ENCODE results near the gene NACA2.
"Not testable (repeated sequence)": the region's sequence is repeated elsewhere in the genome, so short reads cannot be mapped to it uniquely, and the experiment has no call there.

NACA2 gene

DNA sequence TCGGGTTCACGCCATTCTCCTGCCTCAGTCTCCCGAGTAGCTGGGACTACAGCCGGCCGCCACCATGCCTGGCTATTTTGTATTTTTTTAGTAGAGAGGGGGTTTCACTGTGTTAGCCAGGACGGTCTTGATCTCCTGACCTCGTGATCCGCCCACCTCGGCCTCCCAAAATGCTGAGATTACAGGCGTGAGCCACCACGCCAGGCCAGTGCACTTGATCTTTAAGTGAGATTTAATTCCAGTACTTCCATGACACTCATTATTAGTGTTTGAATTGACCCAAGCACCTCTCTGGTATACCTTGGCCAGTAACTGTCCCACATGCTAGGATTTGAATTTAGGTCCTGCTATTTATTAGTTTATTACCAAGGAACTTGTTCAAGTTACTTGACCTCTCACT, 38.5 kb downstream of the NACA2 start:
- not testable (repeated sequence) for H2BK120ac ChIP-seq (ENCODE audit: low read depth, low read length); DNase-seq; H3K79me1 ChIP-seq (replicated peaks; ENCODE audit: low read length, poor library complexity, severe bottlenecking); H3K4me2 ChIP-seq (ENCODE audit: low read length, poor library complexity, severe bottlenecking); H2BK12ac ChIP-seq (ENCODE audit: low read length in 2 of 2); H2BK15ac ChIP-seq (ENCODE audit: low read depth, poor library complexity, severe bottlenecking); H3K4ac ChIP-seq (ENCODE audit: low read depth in 1 of 2, low read length in 2 of 2); H3K9ac ChIP-seq (ENCODE audit: low read length); H3K14ac ChIP-seq (ENCODE audit: low read length in 2 of 2); H3K9me3 ChIP-seq (ENCODE audit: control insufficient read depth, low read length); H3K18ac ChIP-seq (ENCODE audit: low read depth in 1 of 2, low read length in 2 of 2); H4K8ac ChIP-seq (ENCODE audit: low read length); H2BK5ac ChIP-seq (ENCODE audit: low read depth, low read length, poor library complexity, severe bottlenecking); H4K91ac ChIP-seq (ENCODE audit: low read length); H3K27ac ChIP-seq (ENCODE audit: low read length, poor library complexity, severe bottlenecking); H3K4me1 ChIP-seq (ENCODE audit: control insufficient read depth, insufficient read depth, low read depth, low read length); H3K4me3 ChIP-seq (ENCODE audit: insufficient read depth in 1 of 2, low read depth in 1 of 2, low read length in 2 of 2); H3K23ac ChIP-seq (ENCODE audit: low read length in 2 of 2); H2AK5ac ChIP-seq (ENCODE audit: low read length, severe bottlenecking); H3K36me3 ChIP-seq (ENCODE audit: control insufficient read depth in 1 of 2, insufficient read depth in 2 of 2, low read depth in 1 of 2, low read length in 2 of 2); H3K27me3 ChIP-seq (ENCODE audit: control insufficient read depth in 1 of 2, insufficient read depth in 1 of 2, low read length in 2 of 2); H2AFZ ChIP-seq (ENCODE audit: low read depth, low read length)
- WGBS, result 96% methylated on average over 10 of the region's 11 CpGs

DNA sequence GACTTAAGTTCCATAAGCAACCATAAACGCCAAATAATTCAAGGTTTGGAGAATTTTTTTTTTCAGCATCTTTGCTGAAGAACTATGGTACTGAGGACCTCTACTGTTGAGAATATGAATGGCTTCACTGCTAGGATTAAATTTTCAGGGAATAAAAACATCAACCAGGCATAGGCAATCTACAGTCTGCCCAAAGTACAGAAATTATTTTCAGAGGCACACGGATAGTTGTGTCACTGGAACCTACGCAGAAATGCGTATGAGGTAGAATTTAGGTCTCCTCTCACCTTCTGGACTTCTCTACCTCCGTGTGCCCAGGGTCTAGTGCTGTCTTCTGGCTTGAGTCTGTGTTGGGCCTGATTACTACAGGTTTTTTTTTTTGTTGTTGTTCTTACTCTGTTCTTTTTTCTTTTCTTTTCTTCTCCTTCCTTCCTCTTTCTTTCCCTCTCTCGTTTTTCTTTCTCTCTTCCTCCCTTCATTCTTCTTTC, 39.7 kb downstream of the NACA2 start:
- WGBS, result 23% methylated on average over 4 of the region's 6 CpGs
- H2BK120ac ChIP-seq (ENCODE audit: low read depth, low read length), result no peak overlapping the region
- peak; percentile 57 for DNase-seq

DNA sequence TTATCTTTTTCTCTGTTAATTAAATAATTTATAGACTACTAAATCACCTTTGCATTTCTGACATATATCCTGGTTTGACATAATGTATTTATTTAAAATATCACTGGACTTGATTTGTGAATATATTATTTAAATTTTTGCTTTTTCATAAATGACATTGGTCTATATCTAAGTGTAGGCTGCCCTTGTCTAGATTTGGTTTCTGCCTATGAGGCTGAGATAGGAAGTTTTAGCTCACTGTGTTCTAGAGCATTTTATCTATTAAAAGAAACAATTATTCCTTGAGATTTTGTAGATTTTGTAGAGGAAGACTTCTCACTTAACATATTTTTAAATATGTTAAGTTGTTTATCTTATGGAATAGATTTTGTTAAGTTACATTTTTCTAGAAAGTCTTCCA, 43.9 kb downstream of the NACA2 start:
- Histone ChIP-seq H2BK5ac (ENCODE audit: low read depth, low read length, poor library complexity, severe bottlenecking) (no peak overlapping the region), H3K4me1 (ENCODE audit: control insufficient read depth, insufficient read depth, low read depth, low read length) (no peaks in the 10 kb centered on the region), H2AFZ (ENCODE audit: low read depth, low read length) (no peak overlapping the region), H2BK120ac (ENCODE audit: low read depth, low read length) (no peak overlapping the region), H4K8ac (ENCODE audit: low read length) (no peak overlapping the region), H3K23ac (ENCODE audit: low read length in 2 of 2) (no peak overlapping the region), H3K27ac (ENCODE audit: low read length, poor library complexity, severe bottlenecking) (no peak overlapping the region), H3K27me3 (ENCODE audit: control insufficient read depth in 1 of 2, insufficient read depth in 1 of 2, low read length in 2 of 2) (peaks cover 0 to 5% of the 10 kb centered on the region in 2 experiments), H3K9me3 (ENCODE audit: control insufficient read depth, low read length) (peaks cover 10% of the 10 kb centered on the region), H3K18ac (ENCODE audit: low read depth in 1 of 2, low read length in 2 of 2) (no peak overlapping the region), H2BK12ac (ENCODE audit: low read length in 2 of 2) (no peak overlapping the region), H3K14ac (ENCODE audit: low read length in 2 of 2) (no peak overlapping the region), H3K4me2 (ENCODE audit: low read length, poor library complexity, severe bottlenecking) (no peak overlapping the region), H4K91ac (ENCODE audit: low read length) (no peak overlapping the region), H3K4me3 (ENCODE audit: insufficient read depth in 1 of 2, low read depth in 1 of 2, low read length in 2 of 2) (no peak overlapping the region), H3K36me3 (ENCODE audit: control insufficient read depth in 1 of 2, insufficient read depth in 2 of 2, low read depth in 1 of 2, low read length in 2 of 2) (no peaks in the 10 kb centered on the region), H2AK5ac (ENCODE audit: low read length, severe bottlenecking) (no peak overlapping the region), H3K4ac (ENCODE audit: low read depth in 1 of 2, low read length in 2 of 2) (no peak overlapping the region), H3K79me1 (replicated peaks; ENCODE audit: low read length, poor library complexity, severe bottlenecking) (no peaks in the 10 kb centered on the region), H3K9ac (ENCODE audit: low read length) (no peak overlapping the region), H2BK15ac (ENCODE audit: low read depth, poor library complexity, severe bottlenecking) (no peak overlapping the region)
- no peak for DNase-seq

More for the DNA sequence above, 39.7 kb downstream of the NACA2 start:
- Histone ChIP-seq H3K27ac (ENCODE audit: low read length, poor library complexity, severe bottlenecking) (no peak overlapping the region), H3K9me3 (ENCODE audit: control insufficient read depth, low read length) (no peaks in the 10 kb centered on the region), H3K14ac (ENCODE audit: low read length in 2 of 2) (no peak overlapping the region), H3K36me3 (ENCODE audit: control insufficient read depth in 1 of 2, insufficient read depth in 2 of 2, low read depth in 1 of 2, low read length in 2 of 2) (no peaks in the 10 kb centered on the region), H3K27me3 (ENCODE audit: control insufficient read depth in 1 of 2, insufficient read depth in 1 of 2, low read length in 2 of 2) (peaks cover 0 to 5% of the 10 kb centered on the region in 2 experiments), H3K18ac (ENCODE audit: low read depth in 1 of 2, low read length in 2 of 2) (no peak overlapping the region), H3K4me1 (ENCODE audit: control insufficient read depth, insufficient read depth, low read depth, low read length) (no peaks in the 10 kb centered on the region), H4K8ac (ENCODE audit: low read length) (no peak overlapping the region), H3K4ac (ENCODE audit: low read depth in 1 of 2, low read length in 2 of 2) (no peak overlapping the region), H4K91ac (ENCODE audit: low read length) (no peak overlapping the region), H3K79me1 (replicated peaks; ENCODE audit: low read length, poor library complexity, severe bottlenecking) (no peaks in the 10 kb centered on the region), H3K4me3 (ENCODE audit: insufficient read depth in 1 of 2, low read depth in 1 of 2, low read length in 2 of 2) (no peak overlapping the region), H2BK12ac (ENCODE audit: low read length in 2 of 2) (no peak overlapping the region), H2AK5ac (ENCODE audit: low read length, severe bottlenecking) (no peak overlapping the region), H2AFZ (ENCODE audit: low read depth, low read length) (no peak overlapping the region), H2BK5ac (ENCODE audit: low read depth, low read length, poor library complexity, severe bottlenecking) (no peak overlapping the region), H3K9ac (ENCODE audit: low read length) (peak overlapping the region; percentile 40), H2BK15ac (ENCODE audit: low read depth, poor library complexity, severe bottlenecking) (no peak overlapping the region), H3K23ac (ENCODE audit: low read length in 2 of 2) (no peak overlapping the region), H3K4me2 (ENCODE audit: low read length, poor library complexity, severe bottlenecking) (no peak overlapping the region)

DNA sequence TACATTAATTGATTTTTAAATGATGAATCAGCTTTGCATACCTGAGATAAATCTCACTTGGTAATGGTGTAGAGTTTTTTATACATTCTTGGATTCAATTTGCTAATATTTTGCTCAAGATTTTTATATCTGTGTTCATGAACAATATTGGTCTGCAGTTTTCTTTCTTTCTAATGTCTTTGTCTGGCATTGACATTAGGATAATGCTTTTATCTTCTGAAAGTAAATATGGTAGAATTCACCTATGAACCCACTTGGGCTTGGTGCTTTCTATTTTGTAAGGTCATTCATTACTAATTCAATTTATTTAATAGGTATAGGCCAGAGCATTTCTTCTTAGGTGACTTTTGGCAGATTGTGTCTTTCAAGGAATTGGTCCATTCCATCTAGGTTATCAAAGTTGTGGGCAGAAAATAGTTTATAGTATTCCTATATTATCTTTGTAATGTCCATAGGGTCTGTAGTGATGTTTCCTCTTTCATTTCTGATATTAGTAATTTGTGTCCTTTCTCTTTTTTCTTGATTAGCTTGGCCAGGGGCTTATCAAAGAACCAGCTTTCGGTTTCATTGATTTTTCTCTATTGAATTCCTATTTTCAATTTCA, 45.6 kb downstream of the NACA2 start:
- no peak overlapping the region for H3K18ac ChIP-seq (ENCODE audit: low read depth in 1 of 2, low read length in 2 of 2)
- H2BK12ac ChIP-seq (ENCODE audit: low read length in 2 of 2), result no peak overlapping the region
- H3K4me3 ChIP-seq (ENCODE audit: insufficient read depth in 1 of 2, low read depth in 1 of 2, low read length in 2 of 2), result no peak overlapping the region
- no CpG with 5 or more reads among the region's 1 CpG for WGBS
- H3K36me3 ChIP-seq (ENCODE audit: control insufficient read depth in 1 of 2, insufficient read depth in 2 of 2, low read depth in 1 of 2, low read length in 2 of 2), result no peaks in the 10 kb centered on the region
- no peak overlapping the region for H3K23ac ChIP-seq (ENCODE audit: low read length in 2 of 2)
- H4K8ac ChIP-seq (ENCODE audit: low read length), result no peak overlapping the region
- no peak overlapping the region for H3K14ac ChIP-seq (ENCODE audit: low read length in 2 of 2)
- no peak overlapping the region for H3K4ac ChIP-seq (ENCODE audit: low read depth in 1 of 2, low read length in 2 of 2)
- H3K79me1 ChIP-seq (replicated peaks; ENCODE audit: low read length, poor library complexity, severe bottlenecking), result no peaks in the 10 kb centered on the region
- DNase-seq, result no peak
- H3K4me2 ChIP-seq (ENCODE audit: low read length, poor library complexity, severe bottlenecking), result no peak overlapping the region
- H3K27me3 ChIP-seq (ENCODE audit: control insufficient read depth in 1 of 2, insufficient read depth in 1 of 2, low read length in 2 of 2), result peaks cover 0 to 5% of the 10 kb centered on the region in 2 experiments
- H2BK5ac ChIP-seq (ENCODE audit: low read depth, low read length, poor library complexity, severe bottlenecking), result no peak overlapping the region
- H4K91ac ChIP-seq (ENCODE audit: low read length), result no peak overlapping the region
- H3K4me1 ChIP-seq (ENCODE audit: control insufficient read depth, insufficient read depth, low read depth, low read length), result no peaks in the 10 kb centered on the region
- H2AK5ac ChIP-seq (ENCODE audit: low read length, severe bottlenecking), result no peak overlapping the region
- peaks cover 25% of the 10 kb centered on the region for H3K9me3 ChIP-seq (ENCODE audit: control insufficient read depth, low read length)
- H3K27ac ChIP-seq (ENCODE audit: low read length, poor library complexity, severe bottlenecking), result no peak overlapping the region
- H2AFZ ChIP-seq (ENCODE audit: low read depth, low read length), result no peak overlapping the region
- no peak overlapping the region for H2BK120ac ChIP-seq (ENCODE audit: low read depth, low read length)
- no peak overlapping the region for H3K9ac ChIP-seq (ENCODE audit: low read length)
- H2BK15ac ChIP-seq (ENCODE audit: low read depth, poor library complexity, severe bottlenecking), result no peak overlapping the region

Data from mesenchymal stem cell (in vitro differentiated cells and primary cell).